ENCODE results near the gene ARHGAP24.

GRCh38 chr4:85865256-85865655 lies 390.3 kb downstream of the ARHGAP24 start:
- TF ChIP-seq FOXP1 (CRISPR knock-in tag; IDR thresholded peaks at IDR 0.05; ENCODE audit: borderline replicate concordance) (no peak), CTCF (IDR thresholded peaks at IDR 0.05) (no peak), ZNF138 (CRISPR knock-in tag; conservative IDR thresholded peaks at IDR 0.05) (no peak)
- TF ChIP-seq, protein P1, sequence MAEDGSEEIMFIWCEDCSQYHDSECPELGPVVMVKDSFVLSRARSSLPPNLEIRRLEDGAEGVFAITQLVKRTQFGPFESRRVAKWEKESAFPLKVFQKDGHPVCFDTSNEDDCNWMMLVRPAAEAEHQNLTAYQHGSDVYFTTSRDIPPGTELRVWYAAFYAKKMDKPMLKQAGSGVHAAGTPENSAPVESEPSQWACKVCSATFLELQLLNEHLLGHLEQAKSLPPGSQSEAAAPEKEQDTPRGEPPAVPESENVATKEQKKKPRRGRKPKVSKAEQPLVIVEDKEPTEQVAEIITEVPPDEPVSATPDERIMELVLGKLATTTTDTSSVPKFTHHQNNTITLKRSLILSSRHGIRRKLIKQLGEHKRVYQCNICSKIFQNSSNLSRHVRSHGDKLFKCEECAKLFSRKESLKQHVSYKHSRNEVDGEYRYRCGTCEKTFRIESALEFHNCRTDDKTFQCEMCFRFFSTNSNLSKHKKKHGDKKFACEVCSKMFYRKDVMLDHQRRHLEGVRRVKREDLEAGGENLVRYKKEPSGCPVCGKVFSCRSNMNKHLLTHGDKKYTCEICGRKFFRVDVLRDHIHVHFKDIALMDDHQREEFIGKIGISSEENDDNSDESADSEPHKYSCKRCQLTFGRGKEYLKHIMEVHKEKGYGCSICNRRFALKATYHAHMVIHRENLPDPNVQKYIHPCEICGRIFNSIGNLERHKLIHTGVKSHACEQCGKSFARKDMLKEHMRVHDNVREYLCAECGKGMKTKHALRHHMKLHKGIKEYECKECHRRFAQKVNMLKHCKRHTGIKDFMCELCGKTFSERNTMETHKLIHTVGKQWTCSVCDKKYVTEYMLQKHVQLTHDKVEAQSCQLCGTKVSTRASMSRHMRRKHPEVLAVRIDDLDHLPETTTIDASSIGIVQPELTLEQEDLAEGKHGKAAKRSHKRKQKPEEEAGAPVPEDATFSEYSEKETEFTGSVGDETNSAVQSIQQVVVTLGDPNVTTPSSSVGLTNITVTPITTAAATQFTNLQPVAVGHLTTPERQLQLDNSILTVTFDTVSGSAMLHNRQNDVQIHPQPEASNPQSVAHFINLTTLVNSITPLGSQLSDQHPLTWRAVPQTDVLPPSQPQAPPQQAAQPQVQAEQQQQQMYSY (CRISPR knock-in tag; IDR thresholded peaks at IDR 0.05) = no peak
